ENCODE data around the gene PTPRU. TPM values are rescaled to one million over a fixed set of nuclear protein-coding genes. Genes with fewer than 3 reads are reported as not detected.
A peak's percentile ranks its signal among the peaks of the same experiment; 100 is the strongest.

PTPRU gene
- total RNA-seq, 4 donors from 2014 or later: 11.4 to 59.4 (median 35.3) TPM

GRCh38 chr1:29258189-29258975 lies 22.1 kb downstream of the PTPRU start:
- intact Hi-C loops (cut with DNase I; ENCODE audit: low total_unique reads): no loop called here

GRCh38 chr1:29258976-29259801 lies 22.9 kb downstream of the PTPRU start:
- DNase-seq: no peak
- H3K4me1 ChIP-seq: peaks cover 0 to 8% of the 10 kb centered on the region in 2 donors
- no peaks in the 10 kb centered on the region for H3K27me3 ChIP-seq
- ATAC-seq: peak; percentile 24 to 33
- no peaks in the 10 kb centered on the region for H3K36me3 ChIP-seq
- peak overlapping the region; percentile 55 to 61 (median 59) for H3K4me3 ChIP-seq
- in situ Hi-C loops (cut with MboI; ENCODE audit: low sequenced_read_pairs in 4 of 4): loop anchor here in 2 of 4 donors (25.0 kb wide), 2 partner anchors 1103 to 1428 kb away; no protein-coding TSS in a partner anchor
- no peaks in the 10 kb centered on the region for H3K9me3 ChIP-seq
- no peak overlapping the region for H3K27ac ChIP-seq
- intact Hi-C loops (cut with DNase I; ENCODE audit: low total_unique reads): no loop called here
- TF ChIP-seq POLR2A (IDR thresholded peaks at IDR 0.05) (no peak), CTCF (IDR thresholded peaks at IDR 0.05 in 4 of 5, conservative IDR thresholded peaks at IDR 0.05 in 1 of 5) (no peak)

More at GRCh38 chr1:29258189-29258975, 22.1 kb downstream of the PTPRU start:
- H3K4me1 ChIP-seq: peaks cover 0 to 8% of the 10 kb centered on the region in 2 donors
- no peak overlapping the region for H3K4me3 ChIP-seq
- H3K9me3 ChIP-seq: no peaks in the 10 kb centered on the region
- TF ChIP-seq CTCF (IDR thresholded peaks at IDR 0.05 in 4 of 5, conservative IDR thresholded peaks at IDR 0.05 in 1 of 5): no peak
- TF ChIP-seq POLR2A (IDR thresholded peaks at IDR 0.05): no peak
- no peaks in the 10 kb centered on the region for H3K27me3 ChIP-seq
- DNase-seq: no peak
- H3K36me3 ChIP-seq: no peaks in the 10 kb centered on the region
- in situ Hi-C loops (cut with MboI; ENCODE audit: low sequenced_read_pairs in 4 of 4): loop anchor here in 2 of 4 donors (25.0 kb wide), 2 partner anchors 1104 to 1429 kb away; no protein-coding TSS in a partner anchor
- no peak for ATAC-seq
- no peak overlapping the region for H3K27ac ChIP-seq

GRCh38 chr1:29259802-29260441 lies 23.6 kb downstream of the PTPRU start:
- intact Hi-C loops (cut with DNase I; ENCODE audit: low total_unique reads): no loop called here
- Histone ChIP-seq H3K4me1 (peaks cover 0 to 8% of the 10 kb centered on the region in 2 donors), H3K36me3 (no peaks in the 10 kb centered on the region), H3K4me3 (peak overlapping the region; percentile 55 to 61 (median 59)), H3K9me3 (no peaks in the 10 kb centered on the region), H3K27ac (no peak overlapping the region), H3K27me3 (no peaks in the 10 kb centered on the region)
- no peak for TF ChIP-seq POLR2A (IDR thresholded peaks at IDR 0.05)
- no peak for TF ChIP-seq CTCF (IDR thresholded peaks at IDR 0.05 in 4 of 5, conservative IDR thresholded peaks at IDR 0.05 in 1 of 5)
- peak; percentile 67 to 68 for ATAC-seq
- in situ Hi-C loops (cut with MboI; ENCODE audit: low sequenced_read_pairs in 4 of 4): loop anchor here in 2 of 4 donors (25.0 kb wide), 2 partner anchors 1102 to 1427 kb away; no protein-coding TSS in a partner anchor
- peak; percentile 32 to 43 for DNase-seq

- Histone ChIP-seq H3K36me3 (no peaks in the 10 kb centered on the region), H3K4me3 (peak overlapping the region in 1 of 4 donors; percentile 59), H3K27me3 (no peaks in the 10 kb centered on the region), H3K27ac (no peak overlapping the region), H3K4me1 (peaks cover 0 to 8% of the 10 kb centered on the region in 2 donors), H3K9me3 (no peaks in the 10 kb centered on the region)
- ATAC-seq (no peak), DNase-seq (no peak)
- in situ Hi-C loops (cut with MboI; ENCODE audit: low sequenced_read_pairs in 4 of 4) (loop anchor here in 2 of 4 donors (25.0 kb wide), 2 partner anchors 1102 to 1427 kb away; no protein-coding TSS in a partner anchor), intact Hi-C loops (cut with DNase I; ENCODE audit: low total_unique reads) (no loop called here)
- TF ChIP-seq POLR2A (IDR thresholded peaks at IDR 0.05) (no peak), CTCF (IDR thresholded peaks at IDR 0.05 in 4 of 5, conservative IDR thresholded peaks at IDR 0.05 in 1 of 5) (no peak)
Observed at GRCh38 chr1:29260531-29260930, 24.2 kb downstream of the PTPRU start.

Measured in gastrocnemius medialis (tissue), 4 donors.